Measurements from ENCODE around the gene BLID.

Gene BLID

DNA sequence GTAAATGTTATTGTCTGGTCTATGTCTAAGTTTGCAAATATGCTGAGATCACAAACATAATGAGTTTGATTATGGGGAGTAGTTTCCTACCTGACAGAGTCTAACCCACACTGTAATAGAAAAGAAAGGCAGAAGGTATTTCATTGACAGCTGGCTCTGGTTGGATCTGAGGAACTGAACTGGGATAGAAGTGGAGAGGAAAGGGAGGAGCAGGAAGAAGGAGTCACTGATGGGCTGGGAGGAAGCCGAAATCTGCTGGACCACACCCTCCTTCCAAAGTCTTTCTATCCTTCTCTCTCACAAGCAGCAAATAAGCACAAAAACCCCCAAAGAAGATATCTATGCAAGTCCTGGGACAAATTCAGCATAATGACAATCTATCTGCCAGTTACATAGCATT lies 11.7 kb downstream of the BLID start:
- no peak overlapping the region for H3K9ac ChIP-seq (ENCODE audit: low read length)
- H3F3A ChIP-seq (ENCODE audit: insufficient read depth), result no peaks in the 10 kb centered on the region
- H3K9me2 ChIP-seq (replicated peaks; ENCODE audit: insufficient read depth, low read length), result no peaks in the 10 kb centered on the region
- no peaks in the 10 kb centered on the region for H3K36me3 ChIP-seq (ENCODE audit: low read length)
- H3K27ac ChIP-seq (ENCODE audit: low read depth, low read length), result no peak overlapping the region
- H3K27me3 ChIP-seq (ENCODE audit: low read length), result no peaks in the 10 kb centered on the region
- no peaks in the 10 kb centered on the region for H3K9me3 ChIP-seq (ENCODE audit: insufficient read depth, low read length)
- H2AFZ ChIP-seq (ENCODE audit: low read depth, low read length, severe bottlenecking), result no peak overlapping the region
- no peaks in the 10 kb centered on the region for H3K79me2 ChIP-seq (ENCODE audit: insufficient read depth, low read length)
- no peak for TF ChIP-seq EZH2phosphoT487 (conservative IDR thresholded peaks at IDR 0.05; ENCODE audit: low read length)
- TF ChIP-seq, protein P1, sequence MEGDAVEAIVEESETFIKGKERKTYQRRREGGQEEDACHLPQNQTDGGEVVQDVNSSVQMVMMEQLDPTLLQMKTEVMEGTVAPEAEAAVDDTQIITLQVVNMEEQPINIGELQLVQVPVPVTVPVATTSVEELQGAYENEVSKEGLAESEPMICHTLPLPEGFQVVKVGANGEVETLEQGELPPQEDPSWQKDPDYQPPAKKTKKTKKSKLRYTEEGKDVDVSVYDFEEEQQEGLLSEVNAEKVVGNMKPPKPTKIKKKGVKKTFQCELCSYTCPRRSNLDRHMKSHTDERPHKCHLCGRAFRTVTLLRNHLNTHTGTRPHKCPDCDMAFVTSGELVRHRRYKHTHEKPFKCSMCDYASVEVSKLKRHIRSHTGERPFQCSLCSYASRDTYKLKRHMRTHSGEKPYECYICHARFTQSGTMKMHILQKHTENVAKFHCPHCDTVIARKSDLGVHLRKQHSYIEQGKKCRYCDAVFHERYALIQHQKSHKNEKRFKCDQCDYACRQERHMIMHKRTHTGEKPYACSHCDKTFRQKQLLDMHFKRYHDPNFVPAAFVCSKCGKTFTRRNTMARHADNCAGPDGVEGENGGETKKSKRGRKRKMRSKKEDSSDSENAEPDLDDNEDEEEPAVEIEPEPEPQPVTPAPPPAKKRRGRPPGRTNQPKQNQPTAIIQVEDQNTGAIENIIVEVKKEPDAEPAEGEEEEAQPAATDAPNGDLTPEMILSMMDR (IDR thresholded peaks at IDR 0.05; ENCODE audit: insufficient read depth, low read length, poor library complexity, severe bottlenecking), result no peak
- no peaks in the 10 kb centered on the region for H4K20me1 ChIP-seq (ENCODE audit: low read depth, low read length)
- H3K4me2 ChIP-seq (ENCODE audit: low read depth, low read length, poor library complexity, severe bottlenecking), result no peak overlapping the region
- no peak overlapping the region for H3K4me3 ChIP-seq (ENCODE audit: insufficient read depth, low read length, poor library complexity, severe bottlenecking)

DNA sequence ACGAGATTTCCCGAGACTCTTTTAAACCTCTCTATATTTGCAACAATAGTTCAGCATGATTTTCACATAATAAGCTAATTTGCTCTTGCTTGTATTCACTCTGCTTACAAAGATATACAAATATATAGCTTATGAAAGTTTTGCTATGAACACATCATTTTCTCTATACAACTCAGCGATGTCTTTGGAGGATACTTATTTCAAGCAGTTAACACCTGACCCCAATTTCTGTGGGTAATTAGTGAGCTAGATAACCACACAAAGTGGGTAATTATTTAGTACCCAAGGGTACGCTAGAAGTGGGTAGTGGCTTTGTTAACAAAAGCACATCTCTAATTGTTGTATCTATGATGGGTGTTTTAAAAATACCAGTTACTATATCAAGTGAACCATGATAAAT lies 12.3 kb downstream of the BLID start:
- TF ChIP-seq EZH2phosphoT487 (conservative IDR thresholded peaks at IDR 0.05; ENCODE audit: low read length), result no peak
- TF ChIP-seq, protein P1 (IDR thresholded peaks at IDR 0.05; ENCODE audit: insufficient read depth, low read length, poor library complexity, severe bottlenecking), result no peak
- H3K36me3 ChIP-seq (ENCODE audit: low read length), result no peaks in the 10 kb centered on the region
- no peak overlapping the region for H2AFZ ChIP-seq (ENCODE audit: low read depth, low read length, severe bottlenecking)
- no peak overlapping the region for H3K4me3 ChIP-seq (ENCODE audit: insufficient read depth, low read length, poor library complexity, severe bottlenecking)
- no peaks in the 10 kb centered on the region for H3K9me3 ChIP-seq (ENCODE audit: insufficient read depth, low read length)
- H3F3A ChIP-seq (ENCODE audit: insufficient read depth), result no peaks in the 10 kb centered on the region
- no peaks in the 10 kb centered on the region for H3K9me2 ChIP-seq (replicated peaks; ENCODE audit: insufficient read depth, low read length)
- no peaks in the 10 kb centered on the region for H4K20me1 ChIP-seq (ENCODE audit: low read depth, low read length)
- H3K4me2 ChIP-seq (ENCODE audit: low read depth, low read length, poor library complexity, severe bottlenecking), result no peak overlapping the region
- no peak overlapping the region for H3K27ac ChIP-seq (ENCODE audit: low read depth, low read length)
- no peaks in the 10 kb centered on the region for H3K79me2 ChIP-seq (ENCODE audit: insufficient read depth, low read length)
- H3K27me3 ChIP-seq (ENCODE audit: low read length), result no peaks in the 10 kb centered on the region
- no peak overlapping the region for H3K9ac ChIP-seq (ENCODE audit: low read length)

DNA sequence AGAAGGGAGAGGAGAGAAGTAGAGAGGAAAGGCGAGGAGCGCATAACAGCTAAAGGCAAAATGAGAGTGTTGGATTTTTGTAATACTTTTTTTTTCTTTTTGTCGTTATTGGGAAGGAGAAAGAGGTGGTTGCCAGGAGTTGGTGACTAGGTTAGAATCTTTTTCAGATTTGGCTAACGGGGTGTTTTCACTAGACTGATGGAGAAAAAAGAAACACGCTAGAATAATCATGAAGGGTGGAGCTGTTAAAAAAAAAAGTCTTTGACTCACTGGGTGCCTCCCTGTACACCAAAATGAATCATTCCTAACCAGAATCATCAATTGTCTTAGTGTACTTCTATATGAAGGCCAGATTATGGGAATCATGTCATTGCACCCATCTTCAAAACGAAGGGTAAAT lies 12.7 kb downstream of the BLID start:
- Histone ChIP-seq H2AFZ (ENCODE audit: low read depth, low read length, severe bottlenecking) (no peak overlapping the region), H3K79me2 (ENCODE audit: insufficient read depth, low read length) (no peaks in the 10 kb centered on the region), H3K4me2 (ENCODE audit: low read depth, low read length, poor library complexity, severe bottlenecking) (no peak overlapping the region), H3K36me3 (ENCODE audit: low read length) (no peaks in the 10 kb centered on the region), H3K4me3 (ENCODE audit: insufficient read depth, low read length, poor library complexity, severe bottlenecking) (no peak overlapping the region), H4K20me1 (ENCODE audit: low read depth, low read length) (no peaks in the 10 kb centered on the region), H3K27me3 (ENCODE audit: low read length) (no peaks in the 10 kb centered on the region), H3K9me2 (replicated peaks; ENCODE audit: insufficient read depth, low read length) (no peaks in the 10 kb centered on the region), H3F3A (ENCODE audit: insufficient read depth) (no peaks in the 10 kb centered on the region), H3K27ac (ENCODE audit: low read depth, low read length) (no peak overlapping the region), H3K9ac (ENCODE audit: low read length) (no peak overlapping the region), H3K9me3 (ENCODE audit: insufficient read depth, low read length) (no peaks in the 10 kb centered on the region)
- TF ChIP-seq, protein P1 (IDR thresholded peaks at IDR 0.05; ENCODE audit: insufficient read depth, low read length, poor library complexity, severe bottlenecking), result no peak
- no peak for TF ChIP-seq EZH2phosphoT487 (conservative IDR thresholded peaks at IDR 0.05; ENCODE audit: low read length)
